Measurements from ENCODE around the gene NCS1.

DNA sequence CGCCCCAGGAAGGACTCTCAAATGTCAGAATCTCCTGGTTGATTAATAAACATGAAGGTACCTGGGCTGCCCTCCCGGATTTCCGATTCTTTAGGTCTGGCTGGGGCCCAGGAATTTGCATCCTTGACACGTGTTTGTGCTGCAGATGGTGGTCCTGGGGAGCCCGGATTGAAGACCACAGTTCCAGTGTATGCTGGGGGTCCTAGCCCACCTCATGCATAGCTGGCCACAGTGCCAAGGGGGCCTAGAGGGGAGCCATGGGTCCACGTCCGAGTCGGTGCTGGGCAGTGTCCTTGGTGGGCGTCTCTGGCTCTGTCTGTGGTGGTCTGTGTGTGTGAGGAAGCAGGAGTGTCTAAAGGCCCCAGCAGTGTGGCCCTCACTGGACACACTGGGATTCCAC is 3.2 kb downstream of the NCS1 start:
- TF ChIP-seq, protein P1, sequence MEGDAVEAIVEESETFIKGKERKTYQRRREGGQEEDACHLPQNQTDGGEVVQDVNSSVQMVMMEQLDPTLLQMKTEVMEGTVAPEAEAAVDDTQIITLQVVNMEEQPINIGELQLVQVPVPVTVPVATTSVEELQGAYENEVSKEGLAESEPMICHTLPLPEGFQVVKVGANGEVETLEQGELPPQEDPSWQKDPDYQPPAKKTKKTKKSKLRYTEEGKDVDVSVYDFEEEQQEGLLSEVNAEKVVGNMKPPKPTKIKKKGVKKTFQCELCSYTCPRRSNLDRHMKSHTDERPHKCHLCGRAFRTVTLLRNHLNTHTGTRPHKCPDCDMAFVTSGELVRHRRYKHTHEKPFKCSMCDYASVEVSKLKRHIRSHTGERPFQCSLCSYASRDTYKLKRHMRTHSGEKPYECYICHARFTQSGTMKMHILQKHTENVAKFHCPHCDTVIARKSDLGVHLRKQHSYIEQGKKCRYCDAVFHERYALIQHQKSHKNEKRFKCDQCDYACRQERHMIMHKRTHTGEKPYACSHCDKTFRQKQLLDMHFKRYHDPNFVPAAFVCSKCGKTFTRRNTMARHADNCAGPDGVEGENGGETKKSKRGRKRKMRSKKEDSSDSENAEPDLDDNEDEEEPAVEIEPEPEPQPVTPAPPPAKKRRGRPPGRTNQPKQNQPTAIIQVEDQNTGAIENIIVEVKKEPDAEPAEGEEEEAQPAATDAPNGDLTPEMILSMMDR (conservative IDR thresholded peaks at IDR 0.05; ENCODE audit: low read depth, low read length) = no peak
- TF ChIP-seq EZH2 (IDR thresholded peaks at IDR 0.05; ENCODE audit: borderline replicate concordance, low read depth, low read length, poor library complexity, severe bottlenecking) = no peak
